Measurements from ENCODE around the gene ITGB1BP1. TPM values are rescaled to one million over a fixed set of nuclear protein-coding genes. Genes with fewer than 3 reads are reported as not detected.

ITGB1BP1 gene
- total RNA-seq = 59.3 and 61.2 TPM in 2 replicates
- long read RNA-seq, full-length matches to known transcripts = 19 of 50 reads
- long read RNA-seq, partial matches to known transcripts = 6 of 50 reads
- long read RNA-seq, other reads (novel, unspliced or antisense) = 25 of 50 reads

GRCh38 chr2:9423100-9423921 lies at the start of gene ITGB1BP1, which contains the start of gene CPSF3:
Gene ITGB1BP1, minus strand, starts transcription at chr2:9423528. Its CDS starts 4,831 bp downstream, at chr2:9418697.
Gene CPSF3, plus strand, starts transcription at chr2:9423654. Its CDS starts 120 bp downstream, at chr2:9423774.
- TF ChIP-seq, protein P1, sequence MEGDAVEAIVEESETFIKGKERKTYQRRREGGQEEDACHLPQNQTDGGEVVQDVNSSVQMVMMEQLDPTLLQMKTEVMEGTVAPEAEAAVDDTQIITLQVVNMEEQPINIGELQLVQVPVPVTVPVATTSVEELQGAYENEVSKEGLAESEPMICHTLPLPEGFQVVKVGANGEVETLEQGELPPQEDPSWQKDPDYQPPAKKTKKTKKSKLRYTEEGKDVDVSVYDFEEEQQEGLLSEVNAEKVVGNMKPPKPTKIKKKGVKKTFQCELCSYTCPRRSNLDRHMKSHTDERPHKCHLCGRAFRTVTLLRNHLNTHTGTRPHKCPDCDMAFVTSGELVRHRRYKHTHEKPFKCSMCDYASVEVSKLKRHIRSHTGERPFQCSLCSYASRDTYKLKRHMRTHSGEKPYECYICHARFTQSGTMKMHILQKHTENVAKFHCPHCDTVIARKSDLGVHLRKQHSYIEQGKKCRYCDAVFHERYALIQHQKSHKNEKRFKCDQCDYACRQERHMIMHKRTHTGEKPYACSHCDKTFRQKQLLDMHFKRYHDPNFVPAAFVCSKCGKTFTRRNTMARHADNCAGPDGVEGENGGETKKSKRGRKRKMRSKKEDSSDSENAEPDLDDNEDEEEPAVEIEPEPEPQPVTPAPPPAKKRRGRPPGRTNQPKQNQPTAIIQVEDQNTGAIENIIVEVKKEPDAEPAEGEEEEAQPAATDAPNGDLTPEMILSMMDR (conservative IDR thresholded peaks at IDR 0.05) = peak; percentile 19
- Mint-ChIP-seq H3K9me3 (no peaks in the 10 kb centered on the region), H3K4me1 (peaks cover 19% of the 10 kb centered on the region), H3K27me3 (ENCODE audit: low read depth) (no peaks in the 10 kb centered on the region), H3K4me3 (peak within 1 kb of the TSS; percentile 93), H3K27ac (ENCODE audit: unreplicated experiment) (peak within 1 kb of the TSS; percentile 95), H3K36me3 (ENCODE audit: low read depth) (no peaks in the 10 kb centered on the region)
- DNase-seq (ENCODE audit: low read depth, low spot score) = peak; percentile 99

DNA sequence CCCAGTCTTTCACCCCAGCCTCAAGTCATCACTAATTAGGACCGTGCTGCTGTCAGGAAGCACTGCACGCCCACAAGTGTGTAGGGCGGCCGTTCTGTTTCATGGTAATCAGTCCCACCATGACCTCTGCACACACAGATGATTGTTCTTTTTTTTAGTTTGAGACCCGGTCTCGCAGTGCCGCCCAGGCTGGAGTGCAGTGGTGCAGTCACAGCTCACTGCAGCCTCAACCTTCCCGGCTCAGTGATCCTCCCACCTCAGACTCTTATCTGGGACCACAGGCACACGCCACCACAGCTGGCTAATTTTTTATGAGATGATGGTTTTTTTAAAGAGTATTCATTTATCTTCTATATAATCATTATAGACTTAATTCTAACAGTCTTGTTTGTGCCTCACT lies 49.2 kb upstream of the ITGB1BP1 start:
- H3K36me3 Mint-ChIP-seq (ENCODE audit: low read depth) = peaks cover 18% of the 10 kb centered on the region
- peaks cover 18% of the 10 kb centered on the region for H3K4me1 Mint-ChIP-seq
- no peak for DNase-seq (ENCODE audit: low read depth, low spot score)
- H3K4me3 Mint-ChIP-seq = peak overlapping the region; percentile 60
- H3K27me3 Mint-ChIP-seq (ENCODE audit: low read depth) = no peaks in the 10 kb centered on the region
- TF ChIP-seq, protein P1 (conservative IDR thresholded peaks at IDR 0.05) = no peak
- no peak overlapping the region for H3K27ac Mint-ChIP-seq (ENCODE audit: unreplicated experiment)
- no peaks in the 10 kb centered on the region for H3K9me3 Mint-ChIP-seq

DNA sequence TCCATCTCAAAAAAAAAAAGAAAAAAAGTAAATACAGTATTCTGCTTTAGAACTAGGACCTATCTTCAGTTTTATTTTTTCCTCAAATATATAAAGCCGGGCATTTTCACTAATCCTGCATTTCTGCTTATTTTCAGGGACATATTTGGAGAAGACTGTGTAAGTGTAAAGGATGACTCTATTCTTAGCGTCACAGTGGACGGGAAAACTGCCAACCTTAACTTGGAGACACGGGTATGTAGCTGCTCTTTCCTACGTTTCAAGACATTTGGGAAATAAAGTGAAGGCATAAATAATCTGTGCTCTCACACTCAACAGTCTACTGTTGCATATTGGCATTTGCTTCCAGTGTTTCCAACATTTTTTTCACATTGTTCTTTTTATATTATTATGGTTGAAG lies 47.9 kb upstream of the ITGB1BP1 start:
- Mint-ChIP-seq H3K9me3 (no peaks in the 10 kb centered on the region), H3K4me1 (peaks cover 11% of the 10 kb centered on the region)

GRCh38 chr2:9467687-9468086 lies 44.4 kb upstream of the ITGB1BP1 start:
- H3K27me3 Mint-ChIP-seq (ENCODE audit: low read depth) = no peaks in the 10 kb centered on the region
- no peaks in the 10 kb centered on the region for H3K4me1 Mint-ChIP-seq
- H3K4me3 Mint-ChIP-seq = no peak overlapping the region
- H3K36me3 Mint-ChIP-seq (ENCODE audit: low read depth) = peaks cover 18% of the 10 kb centered on the region
- TF ChIP-seq, protein P1 (conservative IDR thresholded peaks at IDR 0.05) = no peak
- DNase-seq (ENCODE audit: low read depth, low spot score) = no peak
- H3K9me3 Mint-ChIP-seq = no peaks in the 10 kb centered on the region
- H3K27ac Mint-ChIP-seq (ENCODE audit: unreplicated experiment) = no peak overlapping the region

More for the DNA sequence above, 47.9 kb upstream of the ITGB1BP1 start:
- H3K27me3 Mint-ChIP-seq (ENCODE audit: low read depth) = no peaks in the 10 kb centered on the region
- no peak overlapping the region for H3K27ac Mint-ChIP-seq (ENCODE audit: unreplicated experiment)
- H3K4me3 Mint-ChIP-seq = peak overlapping the region; percentile 49
- no peak for DNase-seq (ENCODE audit: low read depth, low spot score)
- TF ChIP-seq, protein P1 (conservative IDR thresholded peaks at IDR 0.05) = no peak
- peaks cover 20% of the 10 kb centered on the region for H3K36me3 Mint-ChIP-seq (ENCODE audit: low read depth)

DNA sequence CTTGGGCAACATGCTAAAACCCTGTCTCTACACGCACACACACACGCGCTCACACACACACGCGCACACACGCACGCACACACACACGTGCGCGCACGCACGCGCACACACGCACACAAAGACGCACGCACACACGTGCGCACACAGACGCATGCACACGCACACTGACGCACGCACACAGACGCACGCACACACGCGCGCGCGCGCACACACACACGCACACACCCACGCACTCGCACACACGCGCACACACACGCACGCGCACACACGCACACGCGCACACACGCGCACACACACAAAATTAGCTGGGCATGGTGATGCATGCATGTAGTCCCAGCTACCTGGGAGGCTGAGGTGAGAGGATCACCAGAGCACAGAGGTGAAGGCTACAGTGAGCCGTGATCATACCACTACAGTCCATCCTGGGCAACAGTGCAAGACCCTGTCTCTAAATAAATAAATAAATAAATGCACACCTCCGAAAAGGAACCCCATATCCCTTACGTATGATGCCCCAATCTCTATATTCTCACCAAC lies 42.9 kb upstream of the ITGB1BP1 start:
- H3K4me1 Mint-ChIP-seq = no peaks in the 10 kb centered on the region
- peaks cover 14% of the 10 kb centered on the region for H3K36me3 Mint-ChIP-seq (ENCODE audit: low read depth)
- no peaks in the 10 kb centered on the region for H3K9me3 Mint-ChIP-seq
- no peak overlapping the region for H3K27ac Mint-ChIP-seq (ENCODE audit: unreplicated experiment)
- DNase-seq (ENCODE audit: low read depth, low spot score) = no peak
- TF ChIP-seq, protein P1 (conservative IDR thresholded peaks at IDR 0.05) = no peak
- no peaks in the 10 kb centered on the region for H3K27me3 Mint-ChIP-seq (ENCODE audit: low read depth)
- H3K4me3 Mint-ChIP-seq = no peak overlapping the region
